ENCODE results near the gene BPIFB6. TPM values are rescaled to one million over a fixed set of nuclear protein-coding genes. Genes with fewer than 3 reads are reported as not detected.

BPIFB6 gene
- total and polyA plus RNA-seq, 7 donors: not detected

GRCh38 chr20:33059136-33059535 is 27.7 kb downstream of the BPIFB6 start:
- no peaks in the 10 kb centered on the region for H3K9me3 ChIP-seq
- TF ChIP-seq CTCF (IDR thresholded peaks at IDR 0.05): no peak
- no peak for DNase-seq
- H3K4me1 ChIP-seq: no peaks in the 10 kb centered on the region
- H3K36me3 ChIP-seq (ENCODE audit: insufficient read depth in 1 of 2, low read depth in 1 of 2): no peaks in the 10 kb centered on the region
- intact Hi-C loops (cut with DNase I): no loop called here
- WGBS, 3 donors: 74 to 90% (median 76%) methylated on average over 7 of the region's 7 CpGs
- H3K27me3 ChIP-seq (ENCODE audit: insufficient read depth in 3 of 3, low read length in 2 of 3): peaks cover 0 to 5% (median 0%) of the 10 kb centered on the region in 3 donors
- no peak overlapping the region for H3K27ac ChIP-seq
- no peak overlapping the region for H3K4me3 ChIP-seq
- ATAC-seq: no peak

GRCh38 chr20:33059741-33060390 is 28.4 kb downstream of the BPIFB6 start:
- no peak for DNase-seq
- ATAC-seq: no peak
- Histone ChIP-seq H3K4me1 (no peaks in the 10 kb centered on the region), H3K4me3 (no peak overlapping the region), H3K36me3 (ENCODE audit: insufficient read depth in 1 of 2, low read depth in 1 of 2) (no peaks in the 10 kb centered on the region), H3K27ac (no peak overlapping the region), H3K9me3 (no peaks in the 10 kb centered on the region), H3K27me3 (ENCODE audit: insufficient read depth in 3 of 3, low read length in 2 of 3) (peaks cover 0 to 6% (median 0%) of the 10 kb centered on the region in 3 donors)
- TF ChIP-seq CTCF (IDR thresholded peaks at IDR 0.05): no peak
- WGBS, 3 donors: 88 to 90% (median 89%) methylated on average over 22 of the region's 22 CpGs
- intact Hi-C loops (cut with DNase I): no loop called here

GRCh38 chr20:33061658-33062028 is 30.2 kb downstream of the BPIFB6 start:
- no peak for ATAC-seq
- WGBS, 3 donors: 69 to 79% (median 71%) methylated on average over 14 of the region's 14 CpGs
- Histone ChIP-seq H3K27me3 (ENCODE audit: insufficient read depth in 3 of 3, low read length in 2 of 3) (peaks cover 0 to 6% (median 0%) of the 10 kb centered on the region in 3 donors), H3K9me3 (no peaks in the 10 kb centered on the region), H3K27ac (no peak overlapping the region), H3K4me3 (no peak overlapping the region), H3K4me1 (no peaks in the 10 kb centered on the region), H3K36me3 (ENCODE audit: insufficient read depth in 1 of 2, low read depth in 1 of 2) (no peaks in the 10 kb centered on the region)
- no peak for TF ChIP-seq CTCF (IDR thresholded peaks at IDR 0.05)
- no peak for DNase-seq
- intact Hi-C loops (cut with DNase I): no loop called here

GRCh38 chr20:33062105-33062824 is 30.8 kb downstream of the BPIFB6 start:
- TF ChIP-seq CTCF (IDR thresholded peaks at IDR 0.05): no peak
- Histone ChIP-seq H3K9me3 (no peaks in the 10 kb centered on the region), H3K4me1 (no peaks in the 10 kb centered on the region), H3K36me3 (ENCODE audit: insufficient read depth in 1 of 2, low read depth in 1 of 2) (no peaks in the 10 kb centered on the region), H3K4me3 (no peak overlapping the region), H3K27me3 (ENCODE audit: insufficient read depth in 3 of 3, low read length in 2 of 3) (peaks cover 0 to 6% (median 0%) of the 10 kb centered on the region in 3 donors), H3K27ac (no peak overlapping the region)
- 45 to 52% (median 48%) methylated on average over 9 of the region's 9 CpGs for WGBS, 3 donors
- intact Hi-C loops (cut with DNase I): no loop called here
- ATAC-seq: no peak
- DNase-seq: no peak
